ENCODE measurements around the gene ATOH7. TPM values are rescaled to one million over a fixed set of nuclear protein-coding genes. Genes with fewer than 3 reads are reported as not detected.
A peak's percentile ranks its signal among the peaks of the same experiment; 100 is the strongest.

Gene ATOH7
- total and polyA plus RNA-seq, 2 donors (not counting 1 experiment from before 2014, with no cell fraction given) = not detected

DNA sequence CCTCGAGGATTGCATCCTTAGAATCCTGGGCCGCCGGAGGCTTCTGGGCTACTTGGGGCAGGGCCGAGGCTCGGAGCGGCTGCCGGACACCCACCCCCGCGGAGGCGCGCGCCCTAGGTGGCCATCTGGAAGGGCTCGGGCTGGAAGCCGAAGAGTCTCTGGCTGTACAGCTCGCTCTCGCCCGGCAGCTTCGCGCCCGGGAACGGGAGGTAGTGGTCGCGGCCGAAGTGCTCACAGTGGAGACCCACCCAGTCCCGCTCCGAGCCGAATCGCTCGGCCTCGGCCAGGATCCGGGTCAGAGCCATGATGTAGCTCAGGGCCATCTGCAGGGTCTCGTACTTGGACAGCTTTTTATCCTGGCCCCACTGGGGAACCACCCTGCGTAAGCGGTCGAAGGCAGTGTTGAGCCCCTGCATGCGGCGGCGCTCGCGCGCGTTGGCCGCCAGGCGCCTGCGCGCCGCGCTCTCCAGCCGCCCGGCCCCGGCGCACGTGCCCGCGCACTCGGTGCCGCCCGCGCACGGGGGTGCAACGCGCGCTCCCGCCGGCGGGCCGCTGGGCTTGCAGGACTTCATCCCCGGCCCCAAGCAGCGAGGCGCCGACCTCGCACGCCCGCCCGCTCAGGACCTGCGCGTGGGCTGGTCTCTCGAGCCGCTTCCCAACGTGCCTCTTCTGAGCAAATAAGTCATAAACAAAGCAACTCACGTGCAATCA lies 652 bp downstream of the ATOH7 start:
- peak; percentile 89 for ATAC-seq (ENCODE audit: low read depth)
- Histone ChIP-seq H3K4me2 (replicated peaks; ENCODE audit: low read depth, low read length, poor library complexity, severe bottlenecking) (peak overlapping the region; percentile 92), H3K9me3 (ENCODE audit: control extremely low read depth in 1 of 3, control insufficient read depth in 2 of 3, insufficient read depth in 1 of 3, low read length in 2 of 3) (no peaks in the 10 kb centered on the region), H3K4me3 (ENCODE audit: control extremely low read depth in 1 of 5, extremely low read depth in 1 of 5, insufficient read depth in 1 of 5, low read depth in 2 of 5, low read length in 4 of 5) (peak overlapping the region; percentile 41 to 71 (median 63)), H3K27ac (ENCODE audit: low read length in 2 of 2) (no peak overlapping the region), H4K20me1 (ENCODE audit: control insufficient read depth, insufficient read depth, low read length, poor library complexity, severe bottlenecking) (no peaks in the 10 kb centered on the region), H3K9ac (ENCODE audit: low read length) (peak overlapping the region; percentile 78), H3K79me2 (ENCODE audit: control insufficient read depth, insufficient read depth, low read length) (no peaks in the 10 kb centered on the region), H3K4me1 (ENCODE audit: control insufficient read depth in 2 of 2, insufficient read depth in 2 of 2, low read length in 2 of 2) (peaks cover 10 to 12% of the 10 kb centered on the region in 2 donors), H3K27me3 (replicated peaks in 1 of 4; ENCODE audit: control extremely low read depth in 1 of 4, control insufficient read depth in 3 of 4, insufficient read depth in 4 of 4, low read length in 3 of 4) (peaks cover 0 to 31% (median 27%) of the 10 kb centered on the region in 4 experiments), H3K36me3 (replicated peaks in 1 of 2; ENCODE audit: control extremely low read depth in 1 of 2, control insufficient read depth in 1 of 2, extremely low read depth in 1 of 2, insufficient read depth in 2 of 2, low read length in 1 of 2) (no peaks in the 10 kb centered on the region), H2AFZ (ENCODE audit: insufficient read depth, low read depth, low read length, poor library complexity, severe bottlenecking) (peak overlapping the region; percentile 93)
- ChIA-PET POLR2A (interaction anchor here (0.6 kb wide), 1 partner anchor 101 kb away, joined by 3 read pairs; the partner anchor contains the start of gene HNRNPH3), CTCF (interaction anchor here (1.1 to 2.8 kb wide), 4 partner anchors 18 to 71 kb away, joined by 5 to 12 read pairs (median 6); no protein-coding TSS in a partner anchor)
- Mint-ChIP-seq H3K27ac (no peak overlapping the region), H3K4me1 (peaks cover 8% of the 10 kb centered on the region), H3K27me3 (peaks cover 41% of the 10 kb centered on the region), H3K9me3 (ENCODE audit: insufficient read depth) (no peaks in the 10 kb centered on the region), H3K4me3 (peak overlapping the region; percentile 77)
- DNase-seq = peak; percentile 65
- intact Hi-C loops (cut with micrococcal nuclease) = loop anchor here (5.0 kb wide), 1 partner anchor 71 kb away; no protein-coding TSS in a partner anchor
- WGBS (ENCODE audit: insufficient coverage) = 1% methylated on average over 78 of the region's 81 CpGs
- no peak for TF ChIP-seq EZH2 (IDR thresholded peaks at IDR 0.05; ENCODE audit: borderline replicate concordance, insufficient read depth, low read depth, low read length, poor library complexity, severe bottlenecking)
- no peak for TF ChIP-seq CTCF (IDR thresholded peaks at IDR 0.05)

GRCh38 chr10:68230268-68230667 lies 1.6 kb downstream of the ATOH7 start:
- Histone ChIP-seq H3K4me3 (ENCODE audit: control extremely low read depth in 1 of 5, extremely low read depth in 1 of 5, insufficient read depth in 1 of 5, low read depth in 2 of 5, low read length in 4 of 5) (no peak overlapping the region), H3K27ac (ENCODE audit: low read length in 2 of 2) (no peak overlapping the region), H3K9me3 (ENCODE audit: control extremely low read depth in 1 of 3, control insufficient read depth in 2 of 3, insufficient read depth in 1 of 3, low read length in 2 of 3) (no peaks in the 10 kb centered on the region), H4K20me1 (ENCODE audit: control insufficient read depth, insufficient read depth, low read length, poor library complexity, severe bottlenecking) (no peaks in the 10 kb centered on the region), H3K9ac (ENCODE audit: low read length) (no peak overlapping the region), H2AFZ (ENCODE audit: insufficient read depth, low read depth, low read length, poor library complexity, severe bottlenecking) (no peak overlapping the region), H3K36me3 (replicated peaks in 1 of 2; ENCODE audit: control extremely low read depth in 1 of 2, control insufficient read depth in 1 of 2, extremely low read depth in 1 of 2, insufficient read depth in 2 of 2, low read length in 1 of 2) (no peaks in the 10 kb centered on the region), H3K27me3 (replicated peaks in 1 of 4; ENCODE audit: control extremely low read depth in 1 of 4, control insufficient read depth in 3 of 4, insufficient read depth in 4 of 4, low read length in 3 of 4) (peaks cover 0 to 31% (median 27%) of the 10 kb centered on the region in 4 experiments), H3K79me2 (ENCODE audit: control insufficient read depth, insufficient read depth, low read length) (no peaks in the 10 kb centered on the region), H3K4me2 (replicated peaks; ENCODE audit: low read depth, low read length, poor library complexity, severe bottlenecking) (no peak overlapping the region), H3K4me1 (ENCODE audit: control insufficient read depth in 2 of 2, insufficient read depth in 2 of 2, low read length in 2 of 2) (peaks cover 10 to 12% of the 10 kb centered on the region in 2 donors)
- ChIA-PET POLR2A (no interaction called here), CTCF (interaction anchor here (1.1 to 2.8 kb wide), 3 partner anchors 17 to 72 kb away, joined by 5 to 12 read pairs (median 7); no protein-coding TSS in a partner anchor)
- Mint-ChIP-seq H3K4me1 (peaks cover 8% of the 10 kb centered on the region), H3K27me3 (peaks cover 41% of the 10 kb centered on the region), H3K9me3 (ENCODE audit: insufficient read depth) (no peaks in the 10 kb centered on the region), H3K27ac (no peak overlapping the region), H3K4me3 (no peak overlapping the region)
- intact Hi-C loops (cut with micrococcal nuclease) = loop anchor here (5.0 kb wide), 1 partner anchor 72 kb away; no protein-coding TSS in a partner anchor
- no peak for DNase-seq
- TF ChIP-seq EZH2 (IDR thresholded peaks at IDR 0.05; ENCODE audit: borderline replicate concordance, insufficient read depth, low read depth, low read length, poor library complexity, severe bottlenecking) = no peak
- TF ChIP-seq CTCF (IDR thresholded peaks at IDR 0.05) = no peak
- no peak for ATAC-seq (ENCODE audit: low read depth)
- WGBS (ENCODE audit: insufficient coverage) = 93% methylated on average over 3 of the region's 5 CpGs
